HCT116 (cell line): ENCODE measurements around the gene UPB1. TPM values are rescaled to one million over a fixed set of nuclear protein-coding genes. Genes with fewer than 3 reads are reported as not detected.

Experiments
- ATAC-seq: fragments of 200-7000 bp; cut with Tn5 transposase; 2 replicates; pipeline ENCODE4 v1.9.1; 2020; ENCODE audit warnings: mild to moderate bottlenecking, moderate library complexity
- BruUV-seq: library from RNA; stranded (reverse); fragments of 400-500 nt; replicated peaks from 2 replicates; lab custom pipeline; 2021; lab: Mats Ljungman, UMichigan
- CTCF ChIA-PET: fragments of 300-600 bp; sonication (Branson Sonifier 250); formaldehyde crosslinking; loops from one replicate; lab custom pipeline; 2021; ENCODE audit warnings: antibody characterized with exemption; lab: Charles Lee
- POLR2A ChIA-PET: fragments of 300-600, 350-600 bp; sonication (Branson Sonifier 250); formaldehyde crosslinking; loops from one replicate; lab custom pipeline; 2021; ENCODE audit warnings: antibody characterized with exemption; lab: Charles Lee
- RAD21 ChIA-PET, 2 experiments: fragments of 300-600 bp; sonication (Branson Sonifier 250); formaldehyde crosslinking; loops; one replicate each; lab custom pipeline; 2023; ENCODE audit warnings: low total read pairs in 2 of 2; ENCODE audit not compliant: uncharacterized antibody in 2 of 2, unreplicated experiment in 2 of 2, low non-redundant PET in 1 of 2; lab: Charles Lee
- DNase-seq: peaks from one replicate; pipeline ENCODE4 v3.0.0-alpha.2; 2010; ENCODE audit warnings: low read depth, low spot score
- H2AFZ ChIP-seq: fragments of 200-600 bp; shearing (Covaris generic), sonication (generic); 2 replicates; pipeline ENCODE4 v1.6.1; 2017; ENCODE audit warnings: low read depth, mixed run types, mixed read lengths, antibody characterized with exemption, low read length; ENCODE audit not compliant: poor library complexity, severe bottlenecking
- H3K27ac ChIP-seq: 2 replicates; pipeline ENCODE4 v1.5.1; 2012; ENCODE audit warnings: low read depth, low read length
- H3K27me3 ChIP-seq: fragments of 200-600 bp; sonication (generic); 2 replicates; pipeline ENCODE4 v1.6.1; 2016; ENCODE audit warnings: mixed run types, low read length, mixed read lengths; ENCODE audit not compliant: insufficient read depth
- H3K36me3 ChIP-seq, 2 experiments: fragments of 200-500 bp in 1 of 2; fragments of 200-600 bp in 1 of 2; sonication (Bioruptor generic) in 1 of 2; sonication (generic) in 1 of 2; 2 replicates each; pipeline versions ENCODE4 v1.5.1 to v1.6.1; 2014 to 2016; ENCODE audit warnings: low read length in 2 of 2, inconsistent platforms in 1 of 2, mixed read lengths in 1 of 2, mixed run types in 1 of 2; ENCODE audit not compliant: insufficient read depth in 2 of 2, control insufficient read depth in 1 of 2
- H3K4me1 ChIP-seq, 2 experiments: fragments of 200-600 bp in 1 of 2; sonication (generic) in 1 of 2; 2 replicates each; pipeline versions ENCODE4 v1.5.1 to v1.6.1; 2012 to 2017; ENCODE audit warnings: low read length in 2 of 2, inconsistent platforms in 1 of 2, mild to moderate bottlenecking in 1 of 2, mixed read lengths in 1 of 2, mixed run types in 1 of 2, moderate library complexity in 1 of 2; ENCODE audit not compliant: insufficient read depth in 2 of 2, control insufficient read depth in 1 of 2
- H3K4me2 ChIP-seq: fragments of 200-600 bp; sonication (generic); 2 replicates; pipeline ENCODE4 v1.6.1; 2017; ENCODE audit warnings: mixed run types, low read length, mixed read lengths
- H3K4me3 ChIP-seq, 2 experiments: fragments of 200-600 bp in 1 of 2; sonication (generic) in 1 of 2; replicated peaks in 1 of 2; 2 replicates each; pipeline ENCODE4 v1.5.1; 2011 to 2016; ENCODE audit warnings: low read length in 2 of 2, control low read depth in 1 of 2, low read depth in 1 of 2, mild to moderate bottlenecking in 1 of 2, mixed read lengths in 1 of 2, mixed run types in 1 of 2
- H3K79me2 ChIP-seq: fragments of 200-600 bp; sonication (generic); 2 replicates; pipeline ENCODE4 v1.6.1; 2017; ENCODE audit warnings: mild to moderate bottlenecking, mixed run types, low read length, moderate library complexity, mixed read lengths; ENCODE audit not compliant: insufficient read depth
- H3K9ac ChIP-seq: fragments of 200-600 bp; sonication (generic); 2 replicates; pipeline ENCODE4 v1.6.1; 2016; ENCODE audit warnings: low read length, mixed read lengths
- H3K9me2 ChIP-seq: fragments of 200-600 bp; sonication (generic), shearing (Covaris generic); 2 replicates; pipeline ENCODE4 v1.6.1; 2017; ENCODE audit warnings: mixed run types, mild to moderate bottlenecking, moderate library complexity; ENCODE audit not compliant: insufficient read depth
- H3K9me3 ChIP-seq, 2 experiments: fragments of 200-500 bp in 1 of 2; fragments of 200-600 bp in 1 of 2; sonication (Bioruptor generic) in 1 of 2; sonication (generic) in 1 of 2; 2 replicates each; pipeline ENCODE4 v1.6.1; 2014 to 2017; ENCODE audit warnings: low read length in 2 of 2, mixed read lengths in 2 of 2, inconsistent platforms in 1 of 2, low read depth in 1 of 2, mild to moderate bottlenecking in 1 of 2, mixed run types in 1 of 2, moderate library complexity in 1 of 2; ENCODE audit not compliant: control insufficient read depth in 1 of 2, insufficient read depth in 1 of 2
- H4K20me1 ChIP-seq: fragments of 200-600 bp; sonication (generic), shearing (Covaris generic); 2 replicates; pipeline ENCODE4 v1.6.1; 2017; ENCODE audit warnings: mixed run types, mild to moderate bottlenecking, moderate library complexity; ENCODE audit not compliant: insufficient read depth
- EZH2 ChIP-seq: fragments of 200-600 bp; sonication (generic); IDR thresholded peaks from 2 replicates; pipeline ENCODE4 v1.6.1; 2017; ENCODE audit warnings: antibody characterized with exemption, mixed run types
- EZH2phosphoT487 ChIP-seq: fragments of 200-600 bp; IDR thresholded peaks from 2 replicates; pipeline ENCODE4 v1.6.1; 2018; ENCODE audit warnings: antibody characterized with exemption, borderline replicate concordance
- FOSL1 ChIP-seq: IDR thresholded peaks from 2 replicates; pipeline ENCODE4 v1.6.1; 2012; ENCODE audit warnings: low read depth
- JUND ChIP-seq: IDR thresholded peaks from 2 replicates; pipeline ENCODE4 v1.6.1; 2012
- POLR2A ChIP-seq: IDR thresholded peaks from 2 replicates; pipeline ENCODE4 v1.7.0; 2011; ENCODE audit warnings: borderline replicate concordance; ENCODE audit not compliant: insufficient read depth, insufficient read length; ENCODE audit errors: extremely low read depth
- POLR2AphosphoS5 ChIP-seq: IDR thresholded peaks from 2 replicates; pipeline ENCODE4 v1.6.1; 2011; ENCODE audit warnings: mild to moderate bottlenecking, low read depth, low read length, moderate library complexity
- RAD21 ChIP-seq: IDR thresholded peaks from 2 replicates; pipeline ENCODE4 v1.6.1; 2012; ENCODE audit warnings: low read depth, mild to moderate bottlenecking
- SIN3A ChIP-seq: IDR thresholded peaks from 2 replicates; pipeline ENCODE4 v1.6.1; 2012; ENCODE audit warnings: low read depth
- TCF7L2 ChIP-seq: IDR thresholded peaks from 2 replicates; pipeline ENCODE4 v1.7.0; 2011; ENCODE audit warnings: borderline replicate concordance, inconsistent platforms; ENCODE audit not compliant: insufficient read depth, insufficient read length; ENCODE audit errors: extremely low read depth
- ZNF274 ChIP-seq: fragments of 200-500 bp; sonication (Bioruptor generic); IDR thresholded peaks from 2 replicates; pipeline ENCODE4 v1.6.1; 2014; ENCODE audit warnings: mild to moderate bottlenecking, low read depth, low read length, inconsistent platforms
- intact Hi-C: fragments of 100-400 bp; cut with micrococcal nuclease; formaldehyde crosslinking; loops from 2 replicates; pipeline ENCODE4 v1.10.0; 2022
- total RNA-seq: library from RNA; stranded (reverse); gene quantifications from one replicate; pipeline ENCODE4 v1.2.1, GENCODE V29; 2021; ENCODE audit not compliant: unreplicated experiment
- TF ChIP-seq, protein P1 (sequence below): IDR thresholded peaks from 2 replicates; pipeline ENCODE4 v1.6.1; 2012; ENCODE audit warnings: low read depth
- TF ChIP-seq, protein P2 (sequence below): IDR thresholded peaks from 2 replicates; pipeline ENCODE4 v1.6.1; 2012
- TF ChIP-seq, protein P3 (sequence below): IDR thresholded peaks from 2 replicates; pipeline ENCODE4 v1.6.1; 2012

Gene UPB1
- total RNA-seq, 1 experiment from 2014 or later: 0.27 TPM

DNA sequence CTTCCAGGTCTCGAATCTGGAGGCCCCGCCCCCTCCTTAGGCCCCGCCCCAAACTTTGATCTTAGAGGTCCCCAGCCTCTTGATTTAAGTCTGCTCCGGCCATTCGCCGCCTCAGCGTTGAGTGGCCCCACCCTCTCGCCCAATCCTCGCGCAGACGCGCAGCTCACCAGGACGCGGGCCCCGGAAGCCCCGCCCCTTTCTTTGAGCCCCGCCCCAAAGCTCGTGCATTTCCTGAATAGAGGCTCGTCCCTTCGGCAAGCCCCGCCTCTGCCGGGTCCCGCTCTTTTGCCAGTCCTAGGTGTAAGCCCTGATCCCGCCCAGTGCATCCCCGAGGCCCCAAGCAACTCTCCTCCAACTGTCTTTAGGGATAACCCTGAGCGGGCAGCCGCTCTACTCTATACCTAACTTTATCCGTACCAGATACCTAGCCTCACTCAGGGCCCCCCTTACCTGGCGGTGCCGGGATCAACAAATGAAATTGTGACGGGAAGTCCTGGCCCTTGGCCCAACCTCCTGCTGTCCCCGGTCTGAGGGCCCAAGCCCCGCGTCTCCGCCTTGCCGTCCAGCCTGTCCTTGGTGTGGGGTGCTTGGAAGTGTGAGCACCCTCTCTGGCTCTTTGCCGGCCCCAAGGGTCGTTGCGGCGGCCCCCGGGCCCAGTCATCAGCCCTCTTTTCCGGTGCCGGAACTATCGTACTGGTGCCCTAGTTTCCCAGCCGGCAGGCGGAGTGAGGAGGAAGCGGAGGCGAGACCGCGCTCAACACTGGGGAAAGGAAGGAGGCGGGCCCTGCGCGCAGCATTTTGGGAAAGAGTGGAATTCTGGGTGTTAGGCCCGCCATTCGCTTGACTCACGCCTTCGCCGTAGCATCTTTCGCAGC, 60.3 kb downstream of the UPB1 start, which contains the start of gene SNRPD3 (continued):
- TF ChIP-seq, protein P1, sequence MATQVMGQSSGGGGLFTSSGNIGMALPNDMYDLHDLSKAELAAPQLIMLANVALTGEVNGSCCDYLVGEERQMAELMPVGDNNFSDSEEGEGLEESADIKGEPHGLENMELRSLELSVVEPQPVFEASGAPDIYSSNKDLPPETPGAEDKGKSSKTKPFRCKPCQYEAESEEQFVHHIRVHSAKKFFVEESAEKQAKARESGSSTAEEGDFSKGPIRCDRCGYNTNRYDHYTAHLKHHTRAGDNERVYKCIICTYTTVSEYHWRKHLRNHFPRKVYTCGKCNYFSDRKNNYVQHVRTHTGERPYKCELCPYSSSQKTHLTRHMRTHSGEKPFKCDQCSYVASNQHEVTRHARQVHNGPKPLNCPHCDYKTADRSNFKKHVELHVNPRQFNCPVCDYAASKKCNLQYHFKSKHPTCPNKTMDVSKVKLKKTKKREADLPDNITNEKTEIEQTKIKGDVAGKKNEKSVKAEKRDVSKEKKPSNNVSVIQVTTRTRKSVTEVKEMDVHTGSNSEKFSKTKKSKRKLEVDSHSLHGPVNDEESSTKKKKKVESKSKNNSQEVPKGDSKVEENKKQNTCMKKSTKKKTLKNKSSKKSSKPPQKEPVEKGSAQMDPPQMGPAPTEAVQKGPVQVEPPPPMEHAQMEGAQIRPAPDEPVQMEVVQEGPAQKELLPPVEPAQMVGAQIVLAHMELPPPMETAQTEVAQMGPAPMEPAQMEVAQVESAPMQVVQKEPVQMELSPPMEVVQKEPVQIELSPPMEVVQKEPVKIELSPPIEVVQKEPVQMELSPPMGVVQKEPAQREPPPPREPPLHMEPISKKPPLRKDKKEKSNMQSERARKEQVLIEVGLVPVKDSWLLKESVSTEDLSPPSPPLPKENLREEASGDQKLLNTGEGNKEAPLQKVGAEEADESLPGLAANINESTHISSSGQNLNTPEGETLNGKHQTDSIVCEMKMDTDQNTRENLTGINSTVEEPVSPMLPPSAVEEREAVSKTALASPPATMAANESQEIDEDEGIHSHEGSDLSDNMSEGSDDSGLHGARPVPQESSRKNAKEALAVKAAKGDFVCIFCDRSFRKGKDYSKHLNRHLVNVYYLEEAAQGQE: no peak
- TF ChIP-seq EZH2: no peak
- TF ChIP-seq, all 23 proteins: peak for 9

DNA sequence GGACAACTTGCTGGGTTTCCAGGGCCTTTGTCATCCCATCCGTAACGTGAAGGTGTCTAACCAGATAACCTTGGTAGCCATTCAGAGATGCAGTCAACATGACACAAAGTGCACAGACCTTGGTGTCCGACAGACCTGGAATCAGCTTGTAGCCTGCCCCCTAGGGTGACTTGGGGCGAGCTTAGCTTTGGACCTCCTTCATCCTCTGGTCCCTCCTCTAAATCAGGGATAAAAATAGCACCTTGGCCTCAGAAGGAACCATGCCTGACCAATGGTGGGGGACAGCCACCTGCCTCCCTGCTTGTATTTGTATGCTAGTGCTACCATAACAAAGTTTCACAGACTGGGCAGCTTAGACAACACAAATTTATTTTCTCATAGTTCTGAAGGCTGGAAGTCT, 64.3 kb downstream of the UPB1 start:
- intact Hi-C loops: no loop called here
- Histone ChIP-seq H3K36me3 (peaks cover 38% of the 10 kb centered on the region in 2 experiments), H3K9ac (no peak overlapping the region), H3K79me2 (peaks cover 95% of the 10 kb centered on the region), H3K4me2 (no peak overlapping the region), H3K4me3 (no peak overlapping the region), H4K20me1 (peaks cover 17% of the 10 kb centered on the region; the same call in 1 of the 2 replicates), H3K27ac (no peak overlapping the region), H3K4me1 (peaks cover 6 to 10% of the 10 kb centered on the region in 2 experiments), H3K9me2 (no peaks in the 10 kb centered on the region), H3K9me3 (no peaks in the 10 kb centered on the region), H3K27me3 (no peaks in the 10 kb centered on the region), H2AFZ (no peak overlapping the region)
- RAD21 ChIA-PET: no interaction called here
- no TSS peak for BruUV-seq
- DNase-seq (no peak), ATAC-seq (no peak)
- POLR2A ChIA-PET: no interaction called here
- CTCF ChIA-PET: no interaction called here
- no peak for TF ChIP-seq JUND
- TF ChIP-seq SIN3A: no peak
- no peak for TF ChIP-seq FOSL1
- TF ChIP-seq, protein P2, sequence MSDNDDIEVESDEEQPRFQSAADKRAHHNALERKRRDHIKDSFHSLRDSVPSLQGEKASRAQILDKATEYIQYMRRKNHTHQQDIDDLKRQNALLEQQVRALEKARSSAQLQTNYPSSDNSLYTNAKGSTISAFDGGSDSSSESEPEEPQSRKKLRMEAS: no peak
- TF ChIP-seq POLR2AphosphoS5: no peak
- no peak for TF ChIP-seq ZNF274
- TF ChIP-seq EZH2: no peak
- no peak for TF ChIP-seq EZH2phosphoT487
- TF ChIP-seq, protein P1: no peak
- TF ChIP-seq, protein P3, sequence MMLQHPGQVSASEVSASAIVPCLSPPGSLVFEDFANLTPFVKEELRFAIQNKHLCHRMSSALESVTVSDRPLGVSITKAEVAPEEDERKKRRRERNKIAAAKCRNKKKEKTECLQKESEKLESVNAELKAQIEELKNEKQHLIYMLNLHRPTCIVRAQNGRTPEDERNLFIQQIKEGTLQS: no peak
- TF ChIP-seq TCF7L2: no peak
- no peak for TF ChIP-seq POLR2A
- no peak for TF ChIP-seq RAD21
